ENCODE data around the gene GNPAT.

DNA sequence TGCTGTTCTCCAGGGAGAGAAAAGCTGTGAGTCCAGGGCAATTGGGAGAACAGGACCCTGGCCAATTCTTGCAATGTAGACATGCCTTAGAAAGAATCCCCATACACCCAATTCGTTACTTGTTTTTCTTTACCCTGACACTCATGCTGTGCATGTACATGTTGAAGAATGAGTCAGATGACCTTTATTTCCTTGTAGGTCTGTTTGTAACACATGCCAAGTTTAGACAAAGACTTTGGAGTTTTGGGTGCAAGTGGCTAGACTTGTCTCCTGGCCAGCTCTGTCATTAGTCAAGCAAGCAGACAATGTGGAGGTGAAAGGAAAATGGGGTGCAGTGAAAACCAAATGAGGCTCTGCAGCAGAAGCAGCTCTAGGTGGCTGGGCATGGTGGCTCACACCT, 38.1 kb downstream of the GNPAT start:
- TF ChIP-seq, protein P1, sequence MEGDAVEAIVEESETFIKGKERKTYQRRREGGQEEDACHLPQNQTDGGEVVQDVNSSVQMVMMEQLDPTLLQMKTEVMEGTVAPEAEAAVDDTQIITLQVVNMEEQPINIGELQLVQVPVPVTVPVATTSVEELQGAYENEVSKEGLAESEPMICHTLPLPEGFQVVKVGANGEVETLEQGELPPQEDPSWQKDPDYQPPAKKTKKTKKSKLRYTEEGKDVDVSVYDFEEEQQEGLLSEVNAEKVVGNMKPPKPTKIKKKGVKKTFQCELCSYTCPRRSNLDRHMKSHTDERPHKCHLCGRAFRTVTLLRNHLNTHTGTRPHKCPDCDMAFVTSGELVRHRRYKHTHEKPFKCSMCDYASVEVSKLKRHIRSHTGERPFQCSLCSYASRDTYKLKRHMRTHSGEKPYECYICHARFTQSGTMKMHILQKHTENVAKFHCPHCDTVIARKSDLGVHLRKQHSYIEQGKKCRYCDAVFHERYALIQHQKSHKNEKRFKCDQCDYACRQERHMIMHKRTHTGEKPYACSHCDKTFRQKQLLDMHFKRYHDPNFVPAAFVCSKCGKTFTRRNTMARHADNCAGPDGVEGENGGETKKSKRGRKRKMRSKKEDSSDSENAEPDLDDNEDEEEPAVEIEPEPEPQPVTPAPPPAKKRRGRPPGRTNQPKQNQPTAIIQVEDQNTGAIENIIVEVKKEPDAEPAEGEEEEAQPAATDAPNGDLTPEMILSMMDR (conservative IDR thresholded peaks at IDR 0.05; ENCODE audit: low read depth, low read length) = no peak
- TF ChIP-seq EZH2phosphoT487 (IDR thresholded peaks at IDR 0.05; ENCODE audit: borderline replicate concordance, low read length) (no peak), EZH2 (IDR thresholded peaks at IDR 0.05; ENCODE audit: low read length, unreplicated experiment) (no peak)
